Occipital lobe (tissue), 2 donors: ENCODE data around the gene DSCAM. TPM values are rescaled to one million over a fixed set of nuclear protein-coding genes. Genes with fewer than 3 reads are reported as not detected.
A peak's percentile ranks its signal among the peaks of the same experiment; 100 is the strongest.
"Not testable (repeated sequence)": the region's sequence is repeated elsewhere in the genome, so short reads cannot be mapped to it uniquely, and the experiment has no call there.

Experiments used
- DNase-seq: peaks from one replicate; lab custom pipeline; 2025; lab: John Stamatoyannopoulos, UW
- total RNA-seq: library from RNA; depleted of rRNA; stranded (reverse); fragments of >200 nt; gene quantifications from one replicate; pipeline ENCODE4 v1.2.3, GENCODE V29; 2014

DSCAM gene
- total RNA-seq, 1 donor from 2014 or later = 13.3 TPM

DNA sequence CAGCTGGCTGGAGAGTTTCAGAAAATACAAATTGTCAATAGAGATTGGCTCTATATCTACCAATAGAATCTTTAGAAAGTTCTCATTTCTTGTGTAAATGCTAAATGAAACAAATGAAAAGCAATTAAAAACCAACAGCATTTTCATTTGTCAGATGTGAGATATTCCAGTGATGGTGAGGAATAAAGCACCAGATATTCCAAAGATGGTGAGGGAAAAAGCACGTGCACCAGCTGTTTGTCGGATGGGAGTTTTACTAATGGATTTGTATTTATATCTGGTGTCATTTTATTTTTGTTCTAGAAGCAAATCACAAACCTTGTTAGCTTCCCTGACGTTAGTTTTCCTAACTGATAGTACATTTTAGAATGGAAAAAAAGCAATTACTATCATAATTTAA is 790.9 kb downstream of the DSCAM start:
- no peak for DNase-seq

DNA sequence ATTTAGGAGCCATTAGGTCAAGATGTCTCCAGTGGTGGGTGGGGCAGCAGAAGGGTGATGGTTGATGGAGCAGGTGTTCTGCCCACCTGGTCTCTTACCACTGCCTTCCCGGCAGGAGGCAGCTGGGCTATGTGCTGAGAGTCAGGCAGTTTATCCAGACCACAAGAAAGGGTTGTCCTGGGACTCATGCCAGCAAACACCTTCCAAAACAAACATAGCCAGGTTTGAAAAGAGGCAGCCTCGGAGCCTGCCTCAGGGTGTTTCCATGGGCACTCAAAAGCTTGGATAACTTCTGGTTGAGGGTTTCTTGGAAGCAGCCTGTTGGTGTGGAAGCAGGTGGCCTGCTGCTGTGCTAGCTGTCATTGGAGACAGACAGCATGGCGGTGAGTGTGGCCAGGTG is 792.6 kb downstream of the DSCAM start:
- no peak for DNase-seq

DNA sequence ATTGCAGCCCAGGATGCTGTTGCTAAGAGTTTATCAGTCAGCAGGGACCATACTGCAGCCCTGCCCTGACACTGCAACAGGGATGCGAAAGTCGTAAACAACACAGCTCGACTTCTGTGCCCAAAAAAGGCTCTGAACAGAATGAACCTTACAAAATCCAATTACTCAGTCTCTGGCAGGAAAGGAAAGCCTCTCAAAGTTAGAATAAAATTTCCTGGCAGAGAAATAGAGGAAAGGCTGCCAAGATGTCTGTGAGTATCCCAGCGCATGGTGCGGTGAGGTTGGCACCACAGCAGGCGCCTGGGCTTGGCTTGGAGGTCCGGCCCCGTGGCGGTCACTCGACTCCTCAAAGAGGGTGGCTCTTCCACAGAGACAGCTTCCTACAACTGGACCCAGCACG is 794.0 kb downstream of the DSCAM start:
- peak; percentile 51 for DNase-seq

DNA sequence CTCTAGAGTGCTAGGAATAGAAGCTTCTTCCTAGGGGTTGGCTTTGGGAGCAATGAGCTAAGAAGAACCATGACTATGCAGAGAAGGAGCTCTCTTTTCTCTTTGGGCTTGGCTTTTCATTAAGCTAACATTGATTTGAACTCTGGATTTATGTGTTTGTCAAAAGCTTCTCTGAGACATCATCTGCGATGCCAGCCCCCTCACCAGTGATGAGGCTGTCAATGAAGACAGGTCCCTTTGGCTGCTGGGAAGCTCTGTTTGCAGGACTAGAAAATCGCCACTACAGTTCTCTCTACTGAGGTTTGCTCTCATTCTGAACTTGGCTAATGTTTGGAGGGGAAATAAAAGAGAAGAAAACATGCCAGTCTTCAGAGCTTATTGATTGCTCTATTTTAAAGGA is 794.7 kb downstream of the DSCAM start:
- DNase-seq = no peak

DNA sequence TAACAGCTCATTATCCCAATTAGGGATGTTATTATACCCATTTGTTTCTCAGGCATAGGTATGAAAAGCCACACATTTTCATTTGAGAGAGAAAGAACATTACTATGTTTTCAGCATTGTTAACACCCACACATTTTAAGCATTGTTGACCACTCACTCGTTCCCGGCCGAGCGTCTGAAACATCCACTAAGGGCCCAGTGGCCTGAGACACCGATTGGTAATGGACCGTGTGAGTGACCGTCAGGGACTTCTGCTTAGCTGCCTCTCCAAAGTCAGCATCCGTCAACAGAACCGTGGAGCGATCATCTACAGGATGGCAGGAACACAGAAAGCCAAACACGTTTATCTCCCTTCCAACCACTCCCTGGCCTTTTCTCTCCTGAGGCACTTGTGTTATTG is 795.2 kb downstream of the DSCAM start:
- no peak for DNase-seq

DNA sequence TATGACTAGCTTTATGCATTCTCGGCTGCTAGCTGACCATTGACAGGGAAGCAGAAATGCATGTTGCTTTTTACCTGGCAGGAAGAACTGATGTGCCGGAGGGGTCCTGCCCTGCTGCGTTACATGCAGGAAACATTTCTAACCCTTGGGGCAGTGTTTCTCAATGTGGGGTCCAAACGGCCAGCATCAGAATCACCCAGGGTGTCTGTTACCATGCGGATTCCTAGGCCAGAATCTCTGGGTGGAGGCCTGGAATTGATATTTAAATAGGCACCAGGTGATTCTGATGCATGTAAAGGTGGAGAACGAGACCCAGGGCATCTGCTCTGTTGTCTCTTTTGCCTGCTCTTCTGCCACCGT is 797.0 kb downstream of the DSCAM start:
- no peak for DNase-seq

DNA sequence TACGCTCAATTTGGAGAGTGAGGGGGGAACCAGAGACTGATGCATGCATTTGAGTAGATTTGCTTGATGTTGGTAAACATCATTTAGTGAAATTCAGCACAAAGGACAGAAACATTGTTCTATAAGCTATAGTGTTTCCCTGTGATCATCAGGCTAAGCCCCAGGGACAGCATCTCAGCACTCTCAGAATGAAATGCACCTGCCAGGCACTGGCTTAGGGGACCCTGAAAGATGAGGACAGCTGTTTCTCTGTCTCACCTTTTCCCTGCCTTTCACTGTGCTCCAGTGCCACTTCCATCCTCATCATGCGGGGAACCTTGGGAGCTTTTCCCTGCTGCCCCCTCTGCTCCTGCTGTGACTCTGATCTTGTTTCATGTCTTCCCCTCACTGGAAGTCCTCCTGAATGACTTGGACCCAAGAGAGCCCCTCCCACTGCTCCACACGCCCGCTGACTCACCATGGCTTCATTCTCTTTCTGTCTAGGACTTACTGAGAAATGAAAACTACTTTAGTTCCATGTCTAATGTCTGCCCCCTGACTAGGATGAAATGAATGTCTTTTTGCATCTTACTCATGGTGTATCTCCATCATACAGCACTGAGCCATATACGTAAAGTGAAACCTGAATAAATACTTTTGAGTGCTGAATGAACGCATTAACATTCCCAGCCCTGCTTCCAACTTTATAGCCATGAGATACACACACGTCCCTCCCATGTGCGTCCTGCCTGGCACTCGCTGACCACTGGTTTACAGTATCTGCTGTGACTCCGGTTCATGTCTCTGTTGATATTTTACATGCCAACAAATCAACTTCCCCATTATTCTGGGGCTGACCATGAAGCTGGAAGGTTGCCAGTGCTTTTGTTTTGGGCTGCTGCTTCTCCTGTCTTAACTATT is 797.7 kb downstream of the DSCAM start:
- DNase-seq = no peak

DNA sequence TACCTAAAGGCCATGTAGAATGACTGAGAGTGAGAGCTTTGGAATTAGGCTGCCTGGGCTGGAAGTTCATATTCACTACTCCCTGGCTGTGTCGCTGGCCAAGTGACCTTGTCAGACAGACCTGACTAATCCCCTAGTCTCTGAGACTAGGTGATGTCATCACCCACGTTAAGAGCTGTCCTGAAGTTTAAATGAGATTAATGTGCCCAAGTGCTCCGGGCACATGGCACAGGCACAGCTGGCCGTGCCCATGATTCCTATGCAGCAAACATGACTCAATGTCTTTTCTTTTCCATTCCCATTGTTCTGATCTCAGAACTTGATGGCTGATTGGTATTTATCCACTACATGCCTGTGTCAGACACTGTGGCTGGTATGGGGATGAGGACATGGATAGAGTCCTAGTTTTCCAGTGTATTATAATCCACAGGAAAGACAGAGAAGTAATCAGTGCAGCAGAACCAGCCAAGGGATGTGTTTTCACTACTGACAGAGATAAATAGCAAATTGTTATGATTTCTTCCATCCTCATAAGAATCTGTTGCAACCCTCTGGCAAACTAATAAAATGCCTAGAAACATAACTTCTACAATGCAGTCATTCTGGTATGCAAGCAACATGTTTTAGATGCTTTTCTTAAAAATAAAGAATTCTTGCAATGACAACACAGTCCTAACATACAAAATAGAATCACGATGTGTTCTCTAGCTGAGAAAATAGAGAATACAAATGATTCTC is 798.8 kb downstream of the DSCAM start:
- DNase-seq = no peak

DNA sequence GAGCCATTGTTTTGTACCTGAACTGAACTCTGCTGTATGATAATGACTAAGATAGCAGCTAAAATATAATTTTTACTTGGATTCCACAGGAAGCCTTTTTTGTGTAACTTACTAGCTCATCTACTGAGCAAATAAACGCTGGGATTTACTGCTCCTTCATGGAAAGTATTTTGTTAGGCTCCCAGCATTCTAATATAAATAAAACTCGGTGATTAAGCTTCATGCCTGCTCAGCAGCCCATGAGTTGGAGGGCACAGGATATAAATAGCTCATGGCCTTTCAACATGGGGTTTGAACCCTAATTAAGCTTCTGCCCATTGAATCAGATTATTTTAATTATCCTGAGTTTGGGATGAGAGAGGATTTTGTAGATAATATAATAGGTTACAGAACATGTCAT is 799.7 kb downstream of the DSCAM start:
- no peak for DNase-seq

DNA sequence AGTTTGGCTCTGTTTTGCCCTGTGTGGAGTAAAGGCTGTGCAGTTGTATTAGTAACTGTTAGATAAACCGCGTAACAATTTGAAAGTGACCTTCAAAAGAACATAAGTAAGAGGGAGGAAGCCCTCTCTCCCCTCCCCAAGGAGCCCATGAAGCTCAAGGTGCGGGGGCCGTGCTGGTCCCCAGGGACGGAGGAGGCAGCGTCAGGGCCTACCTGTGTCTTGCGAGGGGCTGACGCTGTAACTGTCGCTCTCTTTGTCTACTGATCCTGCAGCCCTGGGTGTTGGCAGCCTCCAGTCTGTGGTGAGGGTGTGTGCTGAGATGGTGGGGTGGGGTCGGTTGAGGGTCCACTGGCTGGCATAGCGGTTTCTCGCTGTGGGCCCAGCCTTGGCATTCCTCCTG is 803.1 kb downstream of the DSCAM start:
- no peak for DNase-seq

DNA sequence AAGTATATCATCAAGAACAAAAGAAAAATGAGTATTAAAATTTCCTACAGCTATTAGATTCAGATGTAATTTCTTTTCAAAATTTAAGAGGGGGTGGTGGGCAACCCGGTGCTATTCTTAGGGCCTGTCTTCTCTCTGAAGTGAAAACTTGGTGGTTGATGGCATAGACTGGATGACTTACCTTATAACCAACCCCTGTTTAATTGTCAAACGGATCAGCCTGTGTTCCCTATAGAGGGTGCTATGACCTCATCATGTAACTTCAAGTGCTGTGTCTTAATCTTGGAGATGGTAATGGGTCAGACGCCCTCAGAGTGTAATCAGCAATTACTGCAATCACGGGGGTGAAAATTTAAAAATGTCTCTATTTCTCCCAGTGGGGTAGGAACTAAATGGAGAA is 803.5 kb downstream of the DSCAM start:
- DNase-seq = no peak

DNA sequence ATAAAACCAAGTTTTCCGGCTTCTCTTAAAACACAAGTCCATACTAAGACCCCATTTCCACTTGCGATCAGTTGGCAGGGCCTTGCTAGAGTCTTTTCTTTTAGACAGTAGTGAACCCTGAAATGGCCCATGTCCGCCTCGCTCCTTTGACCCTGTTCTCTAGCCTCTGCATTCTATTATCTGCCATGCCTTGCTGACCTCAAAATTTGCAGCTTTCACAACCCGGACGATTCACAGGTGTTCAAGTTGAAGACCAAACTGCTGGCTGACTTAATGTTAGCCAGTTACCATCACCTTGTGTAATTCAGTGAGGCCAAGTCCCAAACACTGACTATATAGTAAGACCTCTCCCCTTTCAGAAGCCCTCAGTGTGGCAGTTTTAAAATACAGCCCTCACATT is 805.5 kb downstream of the DSCAM start:
- DNase-seq = no peak

DNA sequence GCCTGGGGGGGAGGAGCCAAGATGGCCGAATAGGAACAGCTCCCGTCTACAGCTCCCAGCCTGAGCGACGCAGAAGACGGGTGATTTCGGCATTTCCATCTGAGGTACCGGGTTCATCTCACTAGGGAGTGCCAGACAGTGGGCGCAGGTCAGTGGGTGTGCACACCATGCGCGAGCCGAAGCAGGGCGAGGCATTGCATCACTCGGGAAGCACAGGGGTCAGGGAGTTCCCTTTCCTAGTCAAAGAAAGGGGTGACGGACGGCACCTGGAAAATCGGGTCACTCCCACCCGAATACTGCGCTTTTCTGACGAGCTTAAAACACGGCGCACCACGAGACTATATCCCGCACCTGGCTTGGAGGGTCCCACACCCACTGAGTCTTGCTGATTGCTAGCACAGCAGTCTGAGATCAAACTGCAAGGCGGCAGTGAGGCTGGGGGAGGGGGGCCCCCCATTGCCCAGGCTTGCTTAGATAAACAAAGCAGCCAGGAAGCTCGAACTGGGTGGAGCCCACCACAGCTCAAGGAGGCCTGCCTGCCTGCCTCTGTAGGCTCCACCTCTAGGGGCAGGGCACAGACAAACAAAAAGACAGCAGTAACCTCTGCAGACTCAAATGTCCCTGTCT is 813.7 kb downstream of the DSCAM start:
- not testable (repeated sequence) for DNase-seq

DNA sequence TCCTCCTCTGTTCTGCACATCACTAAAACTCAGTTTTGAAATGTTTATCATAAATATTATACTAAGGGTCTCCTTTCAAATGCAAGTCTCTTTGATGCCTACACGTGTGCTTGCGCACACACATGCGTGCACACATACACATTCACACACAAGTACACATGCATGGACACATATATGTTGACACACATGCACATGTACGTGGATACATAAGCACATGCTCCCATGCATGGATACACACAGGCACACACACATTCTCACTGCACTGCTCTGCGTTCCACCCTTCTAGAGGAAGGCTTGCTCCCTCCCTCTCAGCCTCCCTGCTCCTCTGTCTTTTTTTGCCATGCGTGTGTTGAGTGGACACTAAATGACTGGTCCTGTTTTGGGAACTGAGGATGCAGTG is 817.1 kb downstream of the DSCAM start:
- DNase-seq = no peak

DNA sequence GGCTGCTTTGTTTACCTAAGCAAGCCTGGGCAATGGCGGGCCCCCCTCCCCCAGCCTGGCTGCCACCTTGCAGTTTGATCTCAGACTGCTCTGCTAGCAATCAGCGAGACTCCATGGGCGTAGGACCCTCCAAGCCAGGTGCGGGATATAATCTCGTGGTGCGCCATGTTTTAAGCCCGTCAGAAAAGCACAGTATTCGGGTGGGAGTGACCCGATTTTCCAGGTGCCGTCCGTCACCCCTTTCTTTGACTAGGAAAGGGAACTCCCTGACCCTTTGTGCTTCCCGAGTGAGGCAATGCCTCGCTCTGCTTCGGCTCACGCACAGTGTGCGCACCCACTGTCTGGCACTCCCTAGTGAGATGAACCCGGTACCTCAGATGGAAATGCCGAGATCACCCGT is 818.6 kb downstream of the DSCAM start:
- DNase-seq = not testable (repeated sequence)

DNA sequence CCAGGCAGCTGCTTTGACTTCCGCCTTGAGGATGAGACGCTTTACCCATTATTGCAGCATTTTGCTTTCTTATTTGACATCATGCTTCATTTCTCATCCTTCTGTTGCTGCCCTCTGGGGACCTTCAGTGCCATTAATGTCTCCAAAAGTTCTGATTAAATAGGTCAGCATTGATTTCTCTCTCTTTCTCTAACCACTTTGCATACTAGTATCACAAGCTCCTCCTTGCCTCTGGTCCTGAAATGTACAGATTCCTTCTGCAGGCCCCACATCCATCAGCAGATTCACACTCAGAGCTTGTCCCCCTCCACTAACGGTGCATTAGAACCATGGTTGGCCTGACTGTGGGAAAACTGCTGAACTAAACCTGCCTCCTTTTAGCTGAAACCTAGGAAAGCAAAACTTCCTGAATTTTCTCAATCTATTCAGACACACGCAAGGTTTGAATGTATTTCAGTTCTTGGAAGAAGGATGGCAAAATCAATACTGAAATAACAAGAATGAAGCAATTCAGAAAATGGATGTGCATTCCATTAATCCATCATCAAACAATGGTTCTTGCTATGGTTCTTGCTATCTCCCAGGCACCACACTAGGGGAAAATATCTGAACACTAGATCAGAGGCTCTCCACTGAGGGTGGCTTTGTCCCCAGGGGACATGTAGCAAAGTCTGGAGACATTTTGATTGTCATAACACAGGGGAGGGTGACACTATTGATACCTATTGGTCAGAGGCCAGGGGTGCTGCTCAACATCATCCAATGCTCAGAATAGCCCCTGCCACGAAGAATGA is 825.2 kb downstream of the DSCAM start:
- DNase-seq = no peak

DNA sequence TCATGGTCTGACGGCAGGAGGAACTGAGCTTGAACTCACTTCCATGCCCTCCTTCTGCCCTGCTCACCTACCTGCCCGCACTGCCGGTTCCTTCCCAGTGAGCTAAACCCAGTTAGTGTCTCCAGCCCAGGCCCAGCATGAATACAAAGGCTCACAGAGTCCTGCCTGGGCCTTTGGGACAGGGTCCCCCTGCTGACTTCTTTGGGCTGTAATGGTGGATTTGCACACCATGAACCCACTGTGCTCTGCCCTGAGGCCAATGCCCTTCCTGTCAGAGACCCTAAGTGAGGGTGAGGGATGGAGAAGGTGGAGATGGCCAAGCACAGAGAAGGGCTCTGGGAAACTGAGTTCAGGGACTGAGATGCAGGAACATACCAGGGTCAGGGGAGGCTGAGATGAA is 826.3 kb downstream of the DSCAM start:
- DNase-seq = no peak

DNA sequence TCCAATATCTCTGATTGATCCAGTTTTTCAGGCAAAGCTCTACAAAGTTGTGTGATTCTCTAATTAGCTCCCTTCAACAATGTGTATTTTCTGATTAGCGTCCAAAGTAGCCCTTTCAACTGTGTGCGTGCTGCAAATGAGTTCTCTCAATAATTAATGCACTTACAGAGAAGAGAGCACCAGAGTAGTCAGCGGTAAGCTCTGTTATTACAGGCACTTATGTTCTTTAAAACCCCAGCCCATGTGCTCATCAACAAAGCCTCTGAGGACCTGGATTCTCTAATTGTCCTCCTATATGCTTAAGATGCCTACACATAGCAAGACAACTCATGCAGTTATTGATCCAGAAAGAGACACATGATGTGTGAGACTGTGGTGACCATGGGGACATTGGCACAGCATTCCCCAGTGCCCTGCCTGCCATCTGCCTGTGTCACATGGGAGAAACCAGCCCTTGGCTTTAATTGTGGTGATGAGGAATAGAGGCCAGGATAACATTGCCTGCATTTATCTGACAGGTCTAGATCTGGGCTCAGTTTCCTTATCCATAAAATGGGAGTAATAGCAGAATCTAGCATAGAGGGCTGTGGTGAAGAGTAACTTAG is 828.0 kb downstream of the DSCAM start:
- no peak for DNase-seq

DNA sequence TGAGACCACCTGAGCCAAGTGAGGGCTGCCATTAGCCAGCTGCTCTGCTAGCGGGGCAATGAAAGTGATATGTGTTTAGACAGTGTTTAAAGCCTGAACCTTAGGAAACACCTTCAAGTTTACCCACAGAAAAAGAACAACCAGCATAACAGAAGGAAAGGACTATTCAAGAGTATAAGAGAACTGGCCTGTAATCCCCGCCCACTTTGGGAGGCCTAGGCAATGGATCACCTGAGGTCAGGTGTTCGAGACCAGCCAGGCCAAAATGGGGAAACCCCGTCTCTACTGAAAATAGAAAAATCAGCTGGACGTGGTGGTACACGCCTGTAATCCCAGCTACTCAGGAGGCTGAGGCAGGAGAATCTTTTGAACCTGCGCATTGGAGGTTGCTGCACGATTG is 830.3 kb downstream of the DSCAM start:
- DNase-seq = no peak

DNA sequence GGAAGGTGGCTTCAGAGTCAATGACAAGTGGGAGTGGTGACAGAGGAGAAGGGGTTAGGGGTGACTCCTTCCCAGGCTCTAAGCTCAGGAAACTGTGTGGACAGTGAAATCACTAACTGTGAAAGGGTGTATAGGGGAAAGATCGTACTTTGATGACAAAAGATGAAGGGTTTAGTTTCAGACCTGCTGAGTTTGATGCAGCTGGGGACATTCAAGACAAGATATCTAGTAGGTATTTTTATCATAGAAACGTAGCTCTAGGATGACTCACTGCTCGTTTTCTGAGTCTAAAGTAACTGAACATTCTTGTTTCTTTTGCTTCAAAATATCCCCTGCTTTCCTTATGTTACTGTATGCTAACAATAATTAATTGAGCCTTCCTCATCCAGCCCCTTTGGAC is 830.7 kb downstream of the DSCAM start:
- DNase-seq = no peak

DNA sequence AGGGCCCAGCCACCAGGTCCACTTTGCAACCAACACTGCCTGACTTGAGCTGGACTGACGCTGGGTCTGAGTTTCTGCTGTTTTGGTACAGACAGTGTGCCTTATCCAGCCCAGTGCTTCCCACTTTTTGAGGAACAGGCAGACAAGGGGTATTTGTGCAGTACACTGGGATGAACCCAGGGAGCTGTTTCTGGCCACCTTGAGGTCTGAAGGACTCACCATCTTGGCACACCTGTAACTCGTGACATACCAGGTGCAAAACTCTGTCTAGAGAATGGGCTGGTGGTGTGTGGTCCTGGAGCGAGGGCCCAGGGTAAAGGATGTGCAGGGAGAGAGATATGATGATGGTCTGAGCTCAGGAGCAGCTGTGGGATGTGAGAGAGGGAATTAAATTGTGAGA is 831.1 kb downstream of the DSCAM start:
- DNase-seq = no peak
